Measurements from ENCODE around the gene ENPP1. TPM values are rescaled to one million over a fixed set of nuclear protein-coding genes. Genes with fewer than 3 reads are reported as not detected.
"Not testable (repeated sequence)": the region's sequence is repeated elsewhere in the genome, so short reads cannot be mapped to it uniquely, and the experiment has no call there.

Gene ENPP1
- total and polyA plus RNA-seq, 2 donors (not counting 3 experiments of a cell fraction or from before 2014, with no cell fraction given), result 0.36 to 1.4 TPM

DNA sequence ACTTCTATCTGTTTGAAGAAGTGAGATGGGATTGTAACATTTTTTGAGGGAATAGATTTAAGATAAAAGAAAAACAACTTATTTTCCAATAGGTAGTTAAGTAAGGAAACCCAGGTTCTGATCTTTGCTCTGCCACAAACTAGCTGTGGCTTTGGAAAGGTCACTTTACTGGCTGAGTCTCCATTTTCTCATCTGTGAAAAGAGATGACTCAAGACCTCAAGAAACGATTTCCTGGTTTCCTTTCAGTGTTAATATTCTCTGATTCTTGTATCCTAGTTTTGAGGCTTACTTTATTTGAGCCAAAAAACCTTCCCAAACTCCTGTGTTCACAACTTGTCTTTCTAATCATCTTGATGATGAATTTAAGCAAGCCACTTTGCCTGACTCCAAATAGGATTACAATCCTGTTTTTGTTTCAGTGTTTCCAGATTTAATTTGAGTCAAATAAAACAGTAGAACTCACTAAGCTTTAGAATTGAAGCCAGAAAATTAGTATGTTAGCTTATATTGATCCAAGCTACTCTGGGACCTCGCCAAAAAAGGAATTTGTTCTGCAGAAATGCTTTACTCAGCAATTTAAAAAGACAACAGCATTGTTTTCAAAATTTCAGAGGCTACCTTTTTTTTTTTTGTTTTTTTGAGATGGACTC lies 51.1 kb downstream of the ENPP1 start:
- Histone ChIP-seq H3K79me2 (ENCODE audit: control insufficient read depth, insufficient read depth, low read length) (no peaks in the 10 kb centered on the region), H3K27ac (ENCODE audit: insufficient read depth, low read depth, low read length) (no peak overlapping the region), H3K4me2 (ENCODE audit: insufficient read depth, low read length) (peak overlapping the region; percentile 47), H3K27me3 (ENCODE audit: control insufficient read depth in 2 of 2, insufficient read depth in 2 of 2, low read length in 2 of 2) (no peaks in the 10 kb centered on the region), H3K36me3 (ENCODE audit: control insufficient read depth in 2 of 2, extremely low read depth in 1 of 2, insufficient read depth in 2 of 2, low read length in 2 of 2) (no peaks in the 10 kb centered on the region), H3K9me3 (replicated peaks; ENCODE audit: control insufficient read depth, insufficient read depth, low read length) (no peaks in the 10 kb centered on the region), H4K20me1 (replicated peaks; ENCODE audit: control insufficient read depth, extremely low read depth, insufficient read depth, low read length) (no peaks in the 10 kb centered on the region), H3K4me3 (replicated peaks in 1 of 3; ENCODE audit: insufficient read depth in 1 of 3, low read depth in 1 of 3, low read length in 3 of 3) (no peak overlapping the region), H3K9me1 (replicated peaks; ENCODE audit: control insufficient read depth, extremely low read depth, insufficient read depth, low read length) (no peaks in the 10 kb centered on the region), H2AFZ (ENCODE audit: low read depth, low read length) (peak overlapping the region; percentile 88), H3K9ac (replicated peaks; ENCODE audit: extremely low read depth, insufficient read depth, low read length) (peak overlapping the region; percentile 3), H3K4me1 (ENCODE audit: control insufficient read depth, extremely low read depth, insufficient read depth, low read length) (peaks cover 8% of the 10 kb centered on the region)
- POLR2A ChIA-PET, result no interaction called here
- dilution Hi-C loops (cut with MboI; ENCODE audit: extremely low pct_ligation_motif_present, low sequenced_read_pairs), result no loop called here
- CTCF ChIA-PET, result interaction anchor here (1.2 to 2.1 kb wide), 4 partner anchors 9 to 51 kb away, joined by 3 to 5 read pairs (median 4); no protein-coding TSS in a partner anchor
- intact Hi-C loops (cut with micrococcal nuclease), result no loop called here
- DNase-seq (ENCODE audit: low read depth, low spot score) (peak; percentile 33), FAIRE-seq (peak; percentile 28)
- BruUV-seq (replicated peaks), result no TSS peak
- TF ChIP-seq FOS (IDR thresholded peaks at IDR 0.05; ENCODE audit: borderline replicate concordance, insufficient read depth, low read length), result peak; percentile 49
- TF ChIP-seq, protein P1, sequence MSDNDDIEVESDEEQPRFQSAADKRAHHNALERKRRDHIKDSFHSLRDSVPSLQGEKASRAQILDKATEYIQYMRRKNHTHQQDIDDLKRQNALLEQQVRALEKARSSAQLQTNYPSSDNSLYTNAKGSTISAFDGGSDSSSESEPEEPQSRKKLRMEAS (IDR thresholded peaks at IDR 0.05; ENCODE audit: insufficient read depth, insufficient read length), result no peak

DNA sequence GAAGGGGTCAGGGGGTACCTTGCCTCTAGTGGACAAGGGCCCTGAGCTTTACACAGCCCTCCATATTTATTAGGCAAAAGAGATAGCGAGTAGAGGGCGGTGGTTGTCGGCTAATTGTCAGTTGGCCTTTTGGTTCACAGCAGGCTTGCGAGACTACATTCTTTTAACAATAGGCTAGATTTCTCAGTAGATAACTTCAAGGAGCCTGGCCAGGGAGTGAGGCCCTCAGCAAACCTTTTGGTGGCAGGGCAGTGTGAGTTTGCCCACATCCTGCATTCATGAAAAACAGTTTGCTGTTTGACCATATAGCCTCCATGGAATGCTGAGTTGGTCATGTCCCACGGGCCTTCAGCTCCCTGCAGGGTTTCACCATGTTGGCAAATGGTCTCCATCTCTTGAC lies 51.8 kb downstream of the ENPP1 start:
- intact Hi-C loops (cut with micrococcal nuclease); H4K20me1 ChIP-seq (replicated peaks; ENCODE audit: control insufficient read depth, extremely low read depth, insufficient read depth, low read length); H3K9me1 ChIP-seq (replicated peaks; ENCODE audit: control insufficient read depth, extremely low read depth, insufficient read depth, low read length); H3K4me2 ChIP-seq (ENCODE audit: insufficient read depth, low read length); dilution Hi-C loops (cut with MboI; ENCODE audit: extremely low pct_ligation_motif_present, low sequenced_read_pairs); H3K9ac ChIP-seq (replicated peaks; ENCODE audit: extremely low read depth, insufficient read depth, low read length); H3K9me3 ChIP-seq (replicated peaks; ENCODE audit: control insufficient read depth, insufficient read depth, low read length); H3K27me3 ChIP-seq (ENCODE audit: control insufficient read depth in 2 of 2, insufficient read depth in 2 of 2, low read length in 2 of 2); BruUV-seq (replicated peaks); H3K4me3 ChIP-seq (replicated peaks in 1 of 3; ENCODE audit: insufficient read depth in 1 of 3, low read depth in 1 of 3, low read length in 3 of 3); H3K79me2 ChIP-seq (ENCODE audit: control insufficient read depth, insufficient read depth, low read length); H3K27ac ChIP-seq (ENCODE audit: insufficient read depth, low read depth, low read length); H3K36me3 ChIP-seq (ENCODE audit: control insufficient read depth in 2 of 2, extremely low read depth in 1 of 2, insufficient read depth in 2 of 2, low read length in 2 of 2); DNase-seq (ENCODE audit: low read depth, low spot score); FAIRE-seq; POLR2A ChIA-PET: not testable (repeated sequence)
- Histone ChIP-seq H2AFZ (ENCODE audit: low read depth, low read length) (peak overlapping the region; percentile 20), H3K4me1 (ENCODE audit: control insufficient read depth, extremely low read depth, insufficient read depth, low read length) (peaks cover 16% of the 10 kb centered on the region)
- CTCF ChIA-PET, result interaction anchor here (2.1 to 3.2 kb wide), 2 partner anchors 16 to 164 kb away, joined by 5 to 9 read pairs; no protein-coding TSS in a partner anchor
